Naive thymus-derived CD8-positive, alpha-beta T cell (primary cell): ENCODE data around the gene XRN2. TPM values are rescaled to one million over a fixed set of nuclear protein-coding genes. Genes with fewer than 3 reads are reported as not detected.

Source experiments
- ATAC-seq, 2 donors: fragments of 150-1000 bp; cut with Tn5 transposase in 1 of 2; sonication (Bioruptor Pico), chemical (Tn5 transposase) in 1 of 2; 1 replicate in 1 of 2; 2 replicates in 1 of 2; pipeline ENCODE4 v1.10.0; 2021; ENCODE audit warnings: mild to moderate bottlenecking in 2 of 2, moderate library complexity in 2 of 2
- POLR2A ChIA-PET: fragments of 350-600 bp; sonication (Branson Sonifier 250); formaldehyde crosslinking; loops from one replicate; lab custom pipeline; 2021; ENCODE audit warnings: antibody characterized with exemption; lab: Charles Lee
- DNase-seq, 10 donors: peaks; one replicate each; pipeline versions ENCODE4 v3.0.0 to v3.0.0-alpha.2; 2020 to 2022
- H3K27ac Mint-ChIP-seq, 10 donors: one replicate each; pipeline ENCODE4 v1.8.0; 2020 to 2022; ENCODE audit warnings: mild to moderate bottlenecking in 10 of 10, mixed read lengths in 10 of 10, moderate library complexity in 4 of 10, inconsistent platforms in 1 of 10
- H3K27me3 Mint-ChIP-seq, 5 donors: one replicate each; pipeline ENCODE4 v1.8.0; 2021 to 2022; ENCODE audit warnings: mixed read lengths in 5 of 5
- H3K36me3 Mint-ChIP-seq, 3 donors: one replicate each; pipeline ENCODE4 v1.8.0; 2020 to 2022; ENCODE audit warnings: mixed read lengths in 3 of 3, mild to moderate bottlenecking in 2 of 3, inconsistent platforms in 1 of 3
- H3K4me1 Mint-ChIP-seq, 4 donors: one replicate each; pipeline ENCODE4 v1.8.0; 2021 to 2022; ENCODE audit warnings: mixed read lengths in 4 of 4
- H3K4me3 Mint-ChIP-seq, 10 donors: one replicate each; pipeline ENCODE4 v1.8.0; 2020 to 2022; ENCODE audit warnings: mild to moderate bottlenecking in 10 of 10, mixed read lengths in 10 of 10, moderate library complexity in 6 of 10, inconsistent platforms in 1 of 10
- H3K9me3 Mint-ChIP-seq, 9 donors: one replicate each; pipeline ENCODE4 v1.8.0; 2020 to 2022; ENCODE audit warnings: mixed read lengths in 9 of 9, mild to moderate bottlenecking in 3 of 9, inconsistent platforms in 1 of 9, moderate library complexity in 1 of 9
- polyA plus RNA-seq, 3 donors: library from polyadenylated mRNA; unstranded; fragments of 300-500 nt; fragmentation: Illumina TruSeq; gene quantifications; one replicate each; pipeline ENCODE4 v1.2.3, GENCODE V29; 2021
- total RNA-seq, 8 experiments: library from RNA in 2 of 8; stranded (reverse) in 2 of 8; gene quantifications; one replicate each; pipeline ENCODE4 v1.2.3 and lab custom pipeline; 2021 to 2026

XRN2 gene
- total and polyA plus RNA-seq, 5 experiments from 2014 or later, result 62.1 to 77.3 (median 71.1) TPM

- peaks cover 8 to 28% (median 17%) of the 10 kb centered on the region in 5 donors for H3K27me3 Mint-ChIP-seq
- no peak for ATAC-seq
- H3K27ac Mint-ChIP-seq, result no peak overlapping the region
- H3K4me3 Mint-ChIP-seq, result no peak overlapping the region
- H3K36me3 Mint-ChIP-seq, result peaks cover 0 to 5% (median 2%) of the 10 kb centered on the region in 3 donors
- peaks cover 0 to 9% (median 0%) of the 10 kb centered on the region in 9 donors for H3K9me3 Mint-ChIP-seq
- POLR2A ChIA-PET, result no interaction called here
- DNase-seq, result no peak
- H3K4me1 Mint-ChIP-seq, result no peaks in the 10 kb centered on the region
Measured at GRCh38 chr20:21273755-21274386, 29.3 kb upstream of the XRN2 start.

- Mint-ChIP-seq H3K4me1 (peaks cover 0 to 5% (median 0%) of the 10 kb centered on the region in 4 donors), H3K27ac (no peak overlapping the region), H3K4me3 (no peak overlapping the region), H3K36me3 (peaks cover 0 to 2% (median 0%) of the 10 kb centered on the region in 3 donors), H3K27me3 (peaks cover 3 to 16% (median 11%) of the 10 kb centered on the region in 5 donors), H3K9me3 (peaks cover 0 to 8% (median 0%) of the 10 kb centered on the region in 9 donors)
- ATAC-seq, result no peak
- POLR2A ChIA-PET, result no interaction called here
- no peak for DNase-seq
Measured at GRCh38 chr20:21278829-21279228, 24.3 kb upstream of the XRN2 start.

- Mint-ChIP-seq H3K9me3 (peaks cover 0 to 12% (median 0%) of the 10 kb centered on the region in 9 donors), H3K36me3 (peaks cover 0 to 3% (median 2%) of the 10 kb centered on the region in 3 donors), H3K27me3 (peaks cover 9 to 15% (median 13%) of the 10 kb centered on the region in 5 donors), H3K4me1 (peaks cover 0 to 5% (median 0%) of the 10 kb centered on the region in 4 donors), H3K4me3 (no peak overlapping the region), H3K27ac (no peak overlapping the region)
- ATAC-seq (no peak), DNase-seq (no peak)
- POLR2A ChIA-PET, result no interaction called here
Measured at GRCh38 chr20:21279706-21280521, 23.2 kb upstream of the XRN2 start.

- Mint-ChIP-seq H3K4me3 (no peak overlapping the region), H3K4me1 (peaks cover 0 to 5% (median 0%) of the 10 kb centered on the region in 4 donors), H3K9me3 (peaks cover 0 to 14% (median 3%) of the 10 kb centered on the region in 9 donors), H3K27me3 (peaks cover 12 to 18% (median 16%) of the 10 kb centered on the region in 5 donors), H3K36me3 (peaks cover 3 to 4% (median 3%) of the 10 kb centered on the region in 3 donors), H3K27ac (no peak overlapping the region)
- POLR2A ChIA-PET, result no interaction called here
- ATAC-seq, result no peak
- DNase-seq, result no peak
Measured at GRCh38 chr20:21280522-21281016, 22.6 kb upstream of the XRN2 start.

- DNase-seq, result no peak
- Mint-ChIP-seq H3K9me3 (peaks cover 0 to 31% (median 10%) of the 10 kb centered on the region in 9 donors), H3K36me3 (peaks cover 3 to 15% (median 8%) of the 10 kb centered on the region in 3 donors), H3K27ac (no peak overlapping the region), H3K4me3 (no peak overlapping the region), H3K4me1 (no peaks in the 10 kb centered on the region), H3K27me3 (peaks cover 25 to 59% (median 37%) of the 10 kb centered on the region in 5 donors)
- POLR2A ChIA-PET, result interaction anchor here (0.6 kb wide), 1 partner anchor 1276 kb away, joined by 6 read pairs; no protein-coding TSS in a partner anchor
- no peak for ATAC-seq
Measured at GRCh38 chr20:21286775-21287174, 16.4 kb upstream of the XRN2 start.

- no peaks in the 10 kb centered on the region for H3K4me1 Mint-ChIP-seq
- H3K27ac Mint-ChIP-seq, result peak overlapping the region in 2 of 10 donors; percentile 7 to 35
- no peak overlapping the region for H3K4me3 Mint-ChIP-seq
- POLR2A ChIA-PET, result no interaction called here
- peaks cover 3 to 15% (median 8%) of the 10 kb centered on the region in 3 donors for H3K36me3 Mint-ChIP-seq
- peaks cover 18 to 59% (median 33%) of the 10 kb centered on the region in 5 donors for H3K27me3 Mint-ChIP-seq
- DNase-seq (no peak), ATAC-seq (no peak)
- H3K9me3 Mint-ChIP-seq, result peaks cover 0 to 27% (median 7%) of the 10 kb centered on the region in 9 donors
Measured at GRCh38 chr20:21288587-21289370, 14.4 kb upstream of the XRN2 start.

- ATAC-seq (no peak), DNase-seq (no peak)
- Mint-ChIP-seq H3K36me3 (peaks cover under 1 to 15% (median 8%) of the 10 kb centered on the region in 3 donors), H3K4me3 (no peak overlapping the region), H3K27ac (no peak overlapping the region), H3K4me1 (no peaks in the 10 kb centered on the region), H3K9me3 (peaks cover 0 to 22% (median 7%) of the 10 kb centered on the region in 9 donors), H3K27me3 (peaks cover 18 to 52% (median 31%) of the 10 kb centered on the region in 5 donors)
- POLR2A ChIA-PET, result no interaction called here
Measured at GRCh38 chr20:21289651-21290050, 13.5 kb upstream of the XRN2 start.

GRCh38 chr20:21291026-21291425 is 12.1 kb upstream of the XRN2 start:
- Mint-ChIP-seq H3K36me3 (peaks cover 0 to 6% (median under 1%) of the 10 kb centered on the region in 3 donors), H3K27ac (no peak overlapping the region), H3K4me3 (no peak overlapping the region), H3K9me3 (peaks cover 0 to 12% (median 3%) of the 10 kb centered on the region in 9 donors), H3K27me3 (peaks cover 11 to 38% (median 21%) of the 10 kb centered on the region in 5 donors), H3K4me1 (no peaks in the 10 kb centered on the region)
- DNase-seq (no peak), ATAC-seq (no peak)
- POLR2A ChIA-PET, result no interaction called here

- ATAC-seq, result no peak
- Mint-ChIP-seq H3K27ac (no peak overlapping the region), H3K4me1 (peaks cover 0 to 2% (median 0%) of the 10 kb centered on the region in 4 donors), H3K27me3 (peaks cover 4 to 22% (median 15%) of the 10 kb centered on the region in 5 donors), H3K4me3 (no peak overlapping the region), H3K36me3 (no peaks in the 10 kb centered on the region), H3K9me3 (no peaks in the 10 kb centered on the region)
- POLR2A ChIA-PET, result interaction anchor here (1.4 kb wide), 1 partner anchor 8 kb away, joined by 5 read pairs; the partner anchor contains the start of gene XRN2
- DNase-seq, result no peak
Measured at GRCh38 chr20:21294755-21295154, 8.4 kb upstream of the XRN2 start.

GRCh38 chr20:21301940-21302663 is 1.0 kb upstream of the XRN2 start:
- Mint-ChIP-seq H3K27ac (peak overlapping the region; percentile 90 to 99 (median 99)), H3K36me3 (peaks cover 0 to 7% (median 6%) of the 10 kb centered on the region in 3 donors), H3K4me1 (peaks cover 23 to 36% (median 25%) of the 10 kb centered on the region in 4 donors), H3K9me3 (no peaks in the 10 kb centered on the region), H3K27me3 (peaks cover 0 to 9% (median 5%) of the 10 kb centered on the region in 5 donors), H3K4me3 (peak overlapping the region; percentile 95 to 99 (median 96))
- POLR2A ChIA-PET, result interaction anchor here (0.7 to 2.6 kb wide), 5 partner anchors 8 to 176 kb away, joined by 3 to 8 read pairs (median 4); partner anchors contain the start of gene KIZ
- ATAC-seq (no peak), DNase-seq (no peak)

- Mint-ChIP-seq H3K27me3 (peaks cover 0 to 4% (median 2%) of the 10 kb centered on the region in 5 donors), H3K36me3 (peaks cover 0 to 7% (median 6%) of the 10 kb centered on the region in 3 donors), H3K4me3 (peak overlapping the region; percentile 95 to 99 (median 96)), H3K27ac (peak overlapping the region; percentile 90 to 99 (median 99)), H3K9me3 (no peaks in the 10 kb centered on the region), H3K4me1 (peaks cover 23 to 39% (median 25%) of the 10 kb centered on the region in 4 donors)
- POLR2A ChIA-PET, result interaction anchor here (0.6 to 2.6 kb wide), 7 partner anchors 8 to 177 kb away, joined by 3 to 8 read pairs (median 4); partner anchors contain the start of gene KIZ
- DNase-seq (no peak), ATAC-seq (peak in 1 of 2 donors; percentile 32)
Measured at GRCh38 chr20:21302664-21303060, 469 bp upstream of the XRN2 start.
